Measurements from ENCODE around the gene ZNF674.

DNA sequence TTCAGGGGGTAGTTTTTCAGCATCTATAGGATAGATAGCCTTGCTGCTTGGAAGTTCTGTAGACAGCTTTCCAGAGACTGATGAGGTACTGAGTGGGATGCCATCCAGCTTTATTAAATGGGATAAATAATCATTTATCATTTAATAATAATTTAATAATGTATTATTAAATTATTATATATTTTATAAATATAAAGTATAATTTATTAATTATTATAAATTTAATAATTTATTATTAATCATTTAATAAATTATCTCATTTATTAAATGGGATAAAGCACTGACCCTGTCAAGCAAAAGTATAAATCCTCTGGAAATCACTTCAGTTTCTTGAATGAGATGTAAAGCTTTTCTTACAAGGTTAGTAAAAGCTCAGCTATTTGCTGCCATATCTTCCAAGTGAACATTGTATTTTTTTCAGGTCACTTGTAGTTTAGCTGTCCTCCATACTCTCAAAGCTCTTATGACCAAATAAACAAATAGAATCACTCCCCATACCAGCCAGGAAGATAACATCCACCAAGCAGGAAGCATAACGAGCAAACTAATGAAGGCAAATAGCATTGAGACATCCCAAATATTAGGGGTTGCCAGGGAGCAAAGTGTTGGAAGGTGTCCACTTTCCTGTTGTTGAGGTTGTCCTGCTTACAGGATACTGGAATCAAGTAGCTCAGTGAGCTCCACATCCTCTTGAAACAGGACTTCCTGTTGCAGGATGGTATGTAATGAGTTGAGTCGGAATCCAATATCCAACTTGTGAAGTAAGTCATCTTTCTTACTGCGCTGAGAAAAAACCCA is 88.9 kb downstream of the ZNF674 start:
- TF ChIP-seq, protein P1, sequence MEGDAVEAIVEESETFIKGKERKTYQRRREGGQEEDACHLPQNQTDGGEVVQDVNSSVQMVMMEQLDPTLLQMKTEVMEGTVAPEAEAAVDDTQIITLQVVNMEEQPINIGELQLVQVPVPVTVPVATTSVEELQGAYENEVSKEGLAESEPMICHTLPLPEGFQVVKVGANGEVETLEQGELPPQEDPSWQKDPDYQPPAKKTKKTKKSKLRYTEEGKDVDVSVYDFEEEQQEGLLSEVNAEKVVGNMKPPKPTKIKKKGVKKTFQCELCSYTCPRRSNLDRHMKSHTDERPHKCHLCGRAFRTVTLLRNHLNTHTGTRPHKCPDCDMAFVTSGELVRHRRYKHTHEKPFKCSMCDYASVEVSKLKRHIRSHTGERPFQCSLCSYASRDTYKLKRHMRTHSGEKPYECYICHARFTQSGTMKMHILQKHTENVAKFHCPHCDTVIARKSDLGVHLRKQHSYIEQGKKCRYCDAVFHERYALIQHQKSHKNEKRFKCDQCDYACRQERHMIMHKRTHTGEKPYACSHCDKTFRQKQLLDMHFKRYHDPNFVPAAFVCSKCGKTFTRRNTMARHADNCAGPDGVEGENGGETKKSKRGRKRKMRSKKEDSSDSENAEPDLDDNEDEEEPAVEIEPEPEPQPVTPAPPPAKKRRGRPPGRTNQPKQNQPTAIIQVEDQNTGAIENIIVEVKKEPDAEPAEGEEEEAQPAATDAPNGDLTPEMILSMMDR (IDR thresholded peaks at IDR 0.05), result no peak
- no peak for TF ChIP-seq POLR2A (IDR thresholded peaks at IDR 0.05)
